Mesenchymal stem cell (in vitro differentiated cells and primary cell): ENCODE data around the gene POM121L2.

Experiments used
- DNase-seq: peaks from one replicate; pipeline ENCODE4 v3.0.0-alpha.2; 2013
- H2AFZ ChIP-seq: one replicate; pipeline ENCODE4 v1.6.1; 2013; ENCODE audit warnings: low read depth, mild to moderate bottlenecking, control low read depth, inconsistent platforms, low read length, moderate library complexity
- H2AK5ac ChIP-seq: 2 replicates; pipeline ENCODE4 v1.6.1; 2013; ENCODE audit warnings: low read length, moderate library complexity, mild to moderate bottlenecking, inconsistent platforms; ENCODE audit not compliant: severe bottlenecking
- H2BK120ac ChIP-seq: one replicate; pipeline ENCODE4 v1.6.1; 2013; ENCODE audit warnings: low read depth, mild to moderate bottlenecking, inconsistent platforms, low read length, moderate library complexity
- H2BK12ac ChIP-seq, 2 experiments: one replicate each; pipeline ENCODE4 v1.6.1; 2013; ENCODE audit warnings: inconsistent platforms in 2 of 2, low read length in 2 of 2, mild to moderate bottlenecking in 2 of 2, moderate library complexity in 2 of 2, control low read depth in 1 of 2
- H2BK15ac ChIP-seq: one replicate; pipeline ENCODE4 v1.6.1; 2013; ENCODE audit warnings: mild to moderate bottlenecking, low read depth, inconsistent platforms; ENCODE audit not compliant: poor library complexity, severe bottlenecking
- H2BK5ac ChIP-seq: 2 replicates; pipeline ENCODE4 v1.6.1; 2013; ENCODE audit warnings: low read depth, mild to moderate bottlenecking, low read length, control low read depth, inconsistent platforms; ENCODE audit not compliant: poor library complexity, severe bottlenecking
- H3K14ac ChIP-seq, 2 experiments: one replicate each; pipeline ENCODE4 v1.6.1; 2013; ENCODE audit warnings: inconsistent platforms in 2 of 2, low read length in 2 of 2, control low read depth in 1 of 2, mild to moderate bottlenecking in 1 of 2, moderate library complexity in 1 of 2
- H3K18ac ChIP-seq, 2 experiments: one replicate each; pipeline ENCODE4 v1.6.1; 2013; ENCODE audit warnings: inconsistent platforms in 2 of 2, low read length in 2 of 2, control low read depth in 1 of 2, low read depth in 1 of 2, mild to moderate bottlenecking in 1 of 2
- H3K23ac ChIP-seq, 2 experiments: one replicate each; pipeline ENCODE4 v1.6.1; 2013; ENCODE audit warnings: inconsistent platforms in 2 of 2, low read length in 2 of 2, mild to moderate bottlenecking in 2 of 2, moderate library complexity in 2 of 2, control low read depth in 1 of 2
- H3K27ac ChIP-seq: 2 replicates; pipeline ENCODE4 v1.5.1; 2013; ENCODE audit warnings: mild to moderate bottlenecking, moderate library complexity, low read length, control low read depth, inconsistent platforms; ENCODE audit not compliant: poor library complexity, severe bottlenecking
- H3K27me3 ChIP-seq, 2 experiments: 2 replicates each; pipeline versions ENCODE4 v1.6.1 to v1.7.0; 2013; ENCODE audit warnings: low read length in 2 of 2, mild to moderate bottlenecking in 2 of 2, moderate library complexity in 2 of 2, control low read depth in 1 of 2, inconsistent platforms in 1 of 2; ENCODE audit not compliant: control insufficient read depth in 1 of 2, insufficient read depth in 1 of 2
- H3K36me3 ChIP-seq, 2 experiments: 2 replicates each; pipeline versions ENCODE4 v1.6.1 to v1.7.0; 2013; ENCODE audit warnings: low read length in 2 of 2, control low read depth in 1 of 2, inconsistent platforms in 1 of 2, low read depth in 1 of 2, mild to moderate bottlenecking in 1 of 2; ENCODE audit not compliant: insufficient read depth in 2 of 2, control insufficient read depth in 1 of 2
- H3K4ac ChIP-seq, 2 experiments: one replicate each; pipeline ENCODE4 v1.6.1; 2013; ENCODE audit warnings: inconsistent platforms in 2 of 2, low read length in 2 of 2, mild to moderate bottlenecking in 2 of 2, moderate library complexity in 2 of 2, control low read depth in 1 of 2, low read depth in 1 of 2
- H3K4me1 ChIP-seq: 2 replicates; pipeline ENCODE4 v1.6.1; 2013; ENCODE audit warnings: low read depth, low read length, control low read depth; ENCODE audit not compliant: control insufficient read depth, insufficient read depth
- H3K4me2 ChIP-seq: 2 replicates; pipeline ENCODE4 v1.6.1; 2013; ENCODE audit warnings: low read length, mild to moderate bottlenecking, inconsistent platforms; ENCODE audit not compliant: poor library complexity, severe bottlenecking
- H3K4me3 ChIP-seq, 2 experiments: 2 replicates each; pipeline versions ENCODE4 v1.5.1 to v1.7.0; 2013; ENCODE audit warnings: low read length in 2 of 2, mild to moderate bottlenecking in 2 of 2, control low read depth in 1 of 2, low read depth in 1 of 2; ENCODE audit not compliant: insufficient read depth in 1 of 2
- H3K79me1 ChIP-seq: replicated peaks from 2 replicates; pipeline ENCODE4 v1.6.1; 2013; ENCODE audit warnings: mild to moderate bottlenecking, control low read depth, low read length, inconsistent platforms; ENCODE audit not compliant: poor library complexity, severe bottlenecking
- H3K9ac ChIP-seq: 2 replicates; pipeline ENCODE4 v1.7.0; 2013; ENCODE audit warnings: mild to moderate bottlenecking, low read length, moderate library complexity
- H3K9me3 ChIP-seq: 2 replicates; pipeline ENCODE4 v1.7.0; 2013; ENCODE audit warnings: mild to moderate bottlenecking, low read length; ENCODE audit not compliant: control insufficient read depth
- H4K8ac ChIP-seq: one replicate; pipeline ENCODE4 v1.6.1; 2013; ENCODE audit warnings: inconsistent platforms, mild to moderate bottlenecking, low read length, moderate library complexity
- H4K91ac ChIP-seq: one replicate; pipeline ENCODE4 v1.6.1; 2013; ENCODE audit warnings: mild to moderate bottlenecking, low read length, inconsistent platforms
- WGBS: methylation state at CpG from one replicate; pipeline ENCODE4 v1.1.7; 2013; ENCODE audit warnings: mixed read lengths; 5-methylcytosine and 5-hydroxymethylcytosine counted together

POM121L2 gene

DNA sequence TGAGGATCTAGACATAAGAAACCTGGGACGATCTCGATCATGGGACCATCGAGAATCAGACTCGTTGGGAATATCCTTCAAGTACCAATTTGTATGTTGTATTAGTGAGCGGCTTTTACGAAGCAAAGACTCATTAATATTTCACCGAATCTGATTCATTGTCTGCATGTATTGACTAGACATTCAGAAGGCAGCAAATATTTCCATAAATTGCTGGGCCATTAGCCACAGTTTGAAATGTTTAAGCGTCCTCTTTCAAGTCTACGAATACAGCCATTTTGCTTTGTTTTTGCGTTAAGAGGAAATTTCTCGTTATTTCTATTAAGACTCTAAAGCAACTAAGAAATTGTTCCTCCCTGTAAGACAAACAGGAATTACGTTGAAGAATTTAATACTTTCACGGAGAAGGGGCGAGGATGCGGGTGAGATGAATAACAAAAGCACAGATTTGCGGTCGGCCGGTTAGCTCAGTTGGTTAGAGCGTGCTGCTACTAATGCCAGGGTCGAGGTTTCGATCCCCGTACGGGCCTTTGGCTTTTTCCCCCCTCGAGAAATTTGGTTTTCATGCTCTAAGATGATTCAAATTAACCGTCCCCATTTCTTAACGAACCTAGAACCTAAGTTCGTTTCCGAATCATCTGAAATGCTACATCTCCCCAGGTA is 18.5 kb downstream of the POM121L2 start:
- H2AFZ ChIP-seq: no peak overlapping the region
- H3K79me1 ChIP-seq: no peaks in the 10 kb centered on the region
- no peak overlapping the region for H2BK120ac ChIP-seq
- no peak overlapping the region for H4K91ac ChIP-seq
- H3K4me1 ChIP-seq: peaks cover 11% of the 10 kb centered on the region
- H3K27ac ChIP-seq: no peak overlapping the region
- no peak overlapping the region for H3K9ac ChIP-seq
- no peak overlapping the region for H3K18ac ChIP-seq
- no peak overlapping the region for H3K14ac ChIP-seq
- WGBS: 22% methylated on average over 23 of the region's 28 CpGs
- H3K27me3 ChIP-seq: peaks cover 3 to 48% of the 10 kb centered on the region in 2 experiments
- H2BK15ac ChIP-seq: no peak overlapping the region
- no peak overlapping the region for H2AK5ac ChIP-seq
- peak overlapping the region in 1 of 2 experiments; percentile 38 for H3K4me3 ChIP-seq
- H2BK12ac ChIP-seq: no peak overlapping the region
- no peak overlapping the region for H4K8ac ChIP-seq
- H3K4ac ChIP-seq: no peak overlapping the region
- no peak overlapping the region for H3K23ac ChIP-seq
- no peak overlapping the region for H2BK5ac ChIP-seq
- peak; percentile 49 for DNase-seq
- no peaks in the 10 kb centered on the region for H3K9me3 ChIP-seq
- no peaks in the 10 kb centered on the region for H3K36me3 ChIP-seq
- peak overlapping the region; percentile 17 for H3K4me2 ChIP-seq

DNA sequence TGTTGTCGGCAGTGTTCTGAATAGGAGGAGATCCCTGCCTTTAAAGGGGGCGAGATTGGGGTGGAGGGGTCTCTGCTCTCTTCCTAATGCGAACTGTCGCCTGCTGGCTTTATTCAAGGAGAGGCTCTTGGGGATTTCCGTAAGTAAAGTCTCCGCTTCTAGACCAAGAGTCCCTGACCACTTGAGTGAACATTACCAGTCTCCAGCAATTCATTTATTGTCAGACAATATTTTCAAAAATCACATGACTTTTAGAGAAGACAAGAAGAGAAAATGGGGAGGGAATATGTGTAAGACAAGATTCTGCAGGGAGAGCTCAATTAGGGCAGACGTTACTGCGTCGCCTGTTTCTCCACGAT is 21.2 kb downstream of the POM121L2 start:
- Histone ChIP-seq H3K23ac (no peak overlapping the region), H3K4me2 (peak overlapping the region; percentile 57), H3K14ac (no peak overlapping the region), H4K91ac (no peak overlapping the region), H2BK120ac (no peak overlapping the region), H3K9me3 (no peaks in the 10 kb centered on the region), H3K27me3 (peaks cover 14 to 62% of the 10 kb centered on the region in 2 experiments), H3K9ac (peak overlapping the region; percentile 6), H3K18ac (no peak overlapping the region), H3K4me3 (peak overlapping the region in 1 of 2 experiments; percentile 52), H2BK5ac (no peak overlapping the region), H3K79me1 (no peaks in the 10 kb centered on the region), H2BK15ac (no peak overlapping the region), H3K36me3 (no peaks in the 10 kb centered on the region), H2AFZ (no peak overlapping the region), H3K27ac (no peak overlapping the region), H3K4ac (no peak overlapping the region), H4K8ac (no peak overlapping the region), H2AK5ac (no peak overlapping the region), H3K4me1 (peaks cover 12% of the 10 kb centered on the region), H2BK12ac (no peak overlapping the region)
- DNase-seq: no peak
- WGBS: 25% methylated on average over 6 of the region's 10 CpGs

DNA sequence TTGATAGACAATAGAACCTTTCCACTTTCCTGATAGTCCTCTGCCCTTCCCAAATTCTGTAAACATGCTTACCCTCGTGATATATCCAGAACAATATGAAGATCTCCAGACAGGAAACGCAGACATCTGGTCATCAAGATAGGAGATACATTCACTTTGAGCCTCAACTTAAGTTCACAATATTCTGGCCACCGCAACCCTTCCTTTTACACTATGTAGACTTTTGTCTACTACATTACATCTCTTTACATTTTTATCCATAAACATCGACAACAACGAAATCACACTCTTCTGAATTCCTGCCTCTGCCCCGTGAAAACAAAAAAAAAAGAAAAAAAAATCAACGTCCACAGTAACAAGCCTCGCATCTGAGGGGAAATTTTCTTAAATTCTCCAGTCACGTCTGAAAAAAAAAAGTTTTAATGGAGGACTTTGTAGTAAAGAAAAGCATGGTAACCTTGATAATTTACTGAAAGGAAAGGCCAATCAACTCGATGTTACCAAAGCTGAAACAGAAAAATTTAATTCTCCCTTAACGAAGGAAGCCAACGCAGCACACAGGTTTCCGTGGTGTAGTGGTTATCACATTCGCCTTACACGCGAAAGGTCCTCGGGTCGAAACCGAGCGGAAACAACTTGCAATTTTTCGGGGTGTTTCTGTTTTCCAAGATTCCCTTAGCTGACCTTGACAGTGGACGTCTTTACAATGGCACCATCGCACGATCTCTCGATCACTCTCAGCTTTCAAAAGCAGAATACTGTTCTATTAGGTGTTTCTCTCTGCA is 21.8 kb downstream of the POM121L2 start:
- no peak overlapping the region for H4K8ac ChIP-seq
- H3K27me3 ChIP-seq: peaks cover 14 to 68% of the 10 kb centered on the region in 2 experiments
- H3K4me2 ChIP-seq: peak overlapping the region; percentile 57
- no peaks in the 10 kb centered on the region for H3K36me3 ChIP-seq
- no peaks in the 10 kb centered on the region for H3K79me1 ChIP-seq
- peak overlapping the region; percentile 6 for H3K9ac ChIP-seq
- no peak overlapping the region for H3K14ac ChIP-seq
- H2BK5ac ChIP-seq: no peak overlapping the region
- H3K4me3 ChIP-seq: peak overlapping the region in 1 of 2 experiments; percentile 52
- no peak overlapping the region for H2BK120ac ChIP-seq
- no peak overlapping the region for H3K23ac ChIP-seq
- no peak overlapping the region for H3K4ac ChIP-seq
- H2BK15ac ChIP-seq: no peak overlapping the region
- H3K18ac ChIP-seq: no peak overlapping the region
- no peak for DNase-seq
- H2AK5ac ChIP-seq: no peak overlapping the region
- peaks cover 11% of the 10 kb centered on the region for H3K4me1 ChIP-seq
- no peak overlapping the region for H2BK12ac ChIP-seq
- no peak overlapping the region for H3K27ac ChIP-seq
- H4K91ac ChIP-seq: no peak overlapping the region
- no peaks in the 10 kb centered on the region for H3K9me3 ChIP-seq
- H2AFZ ChIP-seq: no peak overlapping the region
- 11% methylated on average over 21 of the region's 25 CpGs for WGBS
